ENCODE measurements around the gene ZC2HC1B. TPM values are rescaled to one million over a fixed set of nuclear protein-coding genes. Genes with fewer than 3 reads are reported as not detected.

ZC2HC1B gene
- total and polyA plus RNA-seq, 4 donors = 0.28 TPM; not detected in 3

DNA sequence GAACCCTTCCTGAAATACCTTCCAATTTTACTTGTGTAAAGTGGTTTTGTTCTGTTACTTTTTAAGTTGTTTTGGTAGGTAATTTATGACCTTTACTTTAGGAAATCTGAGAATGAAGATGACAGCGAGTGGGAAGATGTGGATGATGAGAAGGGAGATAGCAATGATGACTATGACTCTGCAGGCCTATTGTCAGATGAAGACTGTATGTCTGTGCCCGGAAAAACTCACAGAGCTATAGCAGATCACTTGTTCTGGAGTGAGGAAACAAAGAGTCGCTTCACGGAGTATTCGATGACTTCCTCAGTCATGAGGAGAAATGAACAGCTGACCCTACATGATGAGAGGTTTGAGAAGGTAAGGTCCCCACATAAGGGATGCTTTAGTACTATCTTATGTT lies 6.6 kb upstream of the ZC2HC1B start:
- no peaks in the 10 kb centered on the region for H3K27me3 ChIP-seq (ENCODE audit: control insufficient read depth in 3 of 3, insufficient read depth in 3 of 3, low read length in 2 of 3)
- ATAC-seq (ENCODE audit: insufficient read depth, low FRiP score) = no peak
- no peak overlapping the region for H3K9ac ChIP-seq (ENCODE audit: insufficient read depth in 1 of 2, low read length in 2 of 2)
- no peaks in the 10 kb centered on the region for H3K4me1 ChIP-seq (ENCODE audit: control insufficient read depth in 5 of 5, insufficient read depth in 5 of 5, low read length in 5 of 5)
- TF ChIP-seq, protein P1, sequence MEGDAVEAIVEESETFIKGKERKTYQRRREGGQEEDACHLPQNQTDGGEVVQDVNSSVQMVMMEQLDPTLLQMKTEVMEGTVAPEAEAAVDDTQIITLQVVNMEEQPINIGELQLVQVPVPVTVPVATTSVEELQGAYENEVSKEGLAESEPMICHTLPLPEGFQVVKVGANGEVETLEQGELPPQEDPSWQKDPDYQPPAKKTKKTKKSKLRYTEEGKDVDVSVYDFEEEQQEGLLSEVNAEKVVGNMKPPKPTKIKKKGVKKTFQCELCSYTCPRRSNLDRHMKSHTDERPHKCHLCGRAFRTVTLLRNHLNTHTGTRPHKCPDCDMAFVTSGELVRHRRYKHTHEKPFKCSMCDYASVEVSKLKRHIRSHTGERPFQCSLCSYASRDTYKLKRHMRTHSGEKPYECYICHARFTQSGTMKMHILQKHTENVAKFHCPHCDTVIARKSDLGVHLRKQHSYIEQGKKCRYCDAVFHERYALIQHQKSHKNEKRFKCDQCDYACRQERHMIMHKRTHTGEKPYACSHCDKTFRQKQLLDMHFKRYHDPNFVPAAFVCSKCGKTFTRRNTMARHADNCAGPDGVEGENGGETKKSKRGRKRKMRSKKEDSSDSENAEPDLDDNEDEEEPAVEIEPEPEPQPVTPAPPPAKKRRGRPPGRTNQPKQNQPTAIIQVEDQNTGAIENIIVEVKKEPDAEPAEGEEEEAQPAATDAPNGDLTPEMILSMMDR (IDR thresholded peaks at IDR 0.05; ENCODE audit: control extremely low read depth, extremely low read depth) = no peak
- WGBS, 2 donors = 98 to 99% methylated on average over 5 of the region's 5 CpGs
- DNase-seq = no peak
- H3K9me3 ChIP-seq (ENCODE audit: control insufficient read depth in 4 of 4, insufficient read depth in 3 of 4, low read length in 3 of 4) = peaks cover 0 to 3% (median 0%) of the 10 kb centered on the region in 4 donors
- H3K27ac ChIP-seq (ENCODE audit: low read depth in 1 of 2, low read length in 1 of 2) = no peak overlapping the region
- H3K4me3 ChIP-seq = no peak overlapping the region
- peaks cover 11 to 55% (median 49%) of the 10 kb centered on the region in 4 donors for H3K36me3 ChIP-seq (ENCODE audit: control insufficient read depth in 4 of 4, insufficient read depth in 4 of 4, low read length in 4 of 4)

DNA sequence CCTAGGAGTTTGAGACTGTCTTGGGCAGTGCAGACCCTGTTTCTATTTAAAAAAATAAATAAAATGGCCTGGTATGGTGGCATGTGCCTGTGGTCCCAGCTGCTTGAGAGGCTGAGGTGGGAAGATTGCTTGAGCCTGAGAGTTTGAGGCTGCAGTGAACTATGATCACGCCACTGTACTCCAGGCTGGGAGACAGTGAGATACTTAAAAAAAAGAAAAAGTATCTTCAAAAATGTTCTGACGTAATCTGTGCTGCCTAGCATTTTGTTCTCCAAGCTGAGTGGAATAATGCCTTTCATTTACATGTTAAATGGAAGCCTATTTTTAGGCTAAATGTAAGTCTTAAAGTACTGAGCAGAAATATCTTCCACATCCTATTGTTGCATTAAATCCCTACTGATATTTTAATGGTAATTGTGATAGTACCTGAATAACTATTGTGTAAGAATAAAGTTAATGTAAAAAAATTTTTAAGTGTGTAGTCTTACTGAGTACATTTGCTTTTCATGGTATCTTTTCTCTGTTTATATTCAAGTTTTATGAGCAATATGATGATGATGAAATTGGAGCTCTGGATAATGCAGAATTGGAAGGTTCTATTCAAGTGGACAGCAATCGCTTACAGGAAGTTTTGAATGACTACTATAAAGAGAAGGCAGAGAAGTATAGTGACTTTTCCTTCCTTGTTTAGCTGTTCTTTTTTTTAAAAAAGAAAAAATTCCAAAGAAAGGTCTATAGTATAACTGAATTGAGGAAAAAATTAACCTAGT lies 4.2 kb upstream of the ZC2HC1B start:
- peaks cover 11 to 53% (median 47%) of the 10 kb centered on the region in 4 donors for H3K36me3 ChIP-seq (ENCODE audit: control insufficient read depth in 4 of 4, insufficient read depth in 4 of 4, low read length in 4 of 4)

DNA sequence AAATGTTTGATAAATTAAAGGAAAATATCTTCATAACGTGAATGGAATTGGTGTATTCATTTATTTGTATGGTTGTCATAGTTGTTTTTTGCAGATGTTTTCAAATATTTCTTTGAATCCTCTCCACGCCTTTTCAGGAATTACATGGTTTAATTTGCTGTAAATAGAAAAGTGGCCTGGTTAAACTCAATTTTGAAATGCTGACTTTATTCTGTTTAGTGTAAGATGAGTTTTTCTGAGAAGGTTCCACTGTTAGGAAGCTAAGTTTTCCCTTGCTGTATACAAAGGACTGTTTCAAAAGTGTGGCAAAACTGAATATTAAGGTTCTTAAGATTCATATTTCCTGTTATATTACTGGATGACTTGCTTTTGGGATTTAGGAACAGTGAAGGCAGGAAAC lies 503 bp upstream of the ZC2HC1B start:
- no peak overlapping the region for H3K9ac ChIP-seq (ENCODE audit: insufficient read depth in 1 of 2, low read length in 2 of 2)
- WGBS, 2 donors = 91 to 94% methylated on average over 2 of the region's 2 CpGs
- H3K4me3 ChIP-seq = no peak overlapping the region
- peaks cover 0 to 3% (median 0%) of the 10 kb centered on the region in 4 donors for H3K9me3 ChIP-seq (ENCODE audit: control insufficient read depth in 4 of 4, insufficient read depth in 3 of 4, low read length in 3 of 4)
- ATAC-seq (ENCODE audit: insufficient read depth, low FRiP score) (no peak), DNase-seq (no peak)
- H3K4me1 ChIP-seq (ENCODE audit: control insufficient read depth in 5 of 5, insufficient read depth in 5 of 5, low read length in 5 of 5) = no peaks in the 10 kb centered on the region
- TF ChIP-seq, protein P1 (IDR thresholded peaks at IDR 0.05; ENCODE audit: control extremely low read depth, extremely low read depth) = no peak
- no peak overlapping the region for H3K27ac ChIP-seq (ENCODE audit: low read depth in 1 of 2, low read length in 1 of 2)
- H3K36me3 ChIP-seq (ENCODE audit: control insufficient read depth in 4 of 4, insufficient read depth in 4 of 4, low read length in 4 of 4) = peaks cover 12 to 30% (median 21%) of the 10 kb centered on the region in 4 donors
- no peaks in the 10 kb centered on the region for H3K27me3 ChIP-seq (ENCODE audit: control insufficient read depth in 3 of 3, insufficient read depth in 3 of 3, low read length in 2 of 3)

More for the DNA sequence above, 4.2 kb upstream of the ZC2HC1B start:
- no peak for ATAC-seq (ENCODE audit: insufficient read depth, low FRiP score)
- no peak for DNase-seq
- peaks cover 0 to 2% (median 0%) of the 10 kb centered on the region in 4 donors for H3K9me3 ChIP-seq (ENCODE audit: control insufficient read depth in 4 of 4, insufficient read depth in 3 of 4, low read length in 3 of 4)
- no peak overlapping the region for H3K27ac ChIP-seq (ENCODE audit: low read depth in 1 of 2, low read length in 1 of 2)
- H3K27me3 ChIP-seq (ENCODE audit: control insufficient read depth in 3 of 3, insufficient read depth in 3 of 3, low read length in 2 of 3) = no peaks in the 10 kb centered on the region
- no peak overlapping the region for H3K9ac ChIP-seq (ENCODE audit: insufficient read depth in 1 of 2, low read length in 2 of 2)
- H3K4me3 ChIP-seq = no peak overlapping the region
- WGBS, 2 donors = 94 to 96% methylated on average over 3 of the region's 3 CpGs
- TF ChIP-seq, protein P1 (IDR thresholded peaks at IDR 0.05; ENCODE audit: control extremely low read depth, extremely low read depth) = no peak
- H3K4me1 ChIP-seq (ENCODE audit: control insufficient read depth in 5 of 5, insufficient read depth in 5 of 5, low read length in 5 of 5) = no peaks in the 10 kb centered on the region

Data from lung (tissue), 12 donors.